IPS-18a (cell line): ENCODE results near the gene RASGRF1.
"Not testable (repeated sequence)": the region's sequence is repeated elsewhere in the genome, so short reads cannot be mapped to it uniquely, and the experiment has no call there.

Experiments used
- H3K27ac ChIP-seq: one replicate; pipeline ENCODE4 v1.5.1; 2013; ENCODE audit warnings: low read length
- H3K27me3 ChIP-seq: one replicate; pipeline ENCODE4 v1.6.1; 2013; ENCODE audit warnings: mild to moderate bottlenecking, low read length; ENCODE audit not compliant: control insufficient read depth, insufficient read depth
- H3K36me3 ChIP-seq: one replicate; pipeline ENCODE4 v1.6.1; 2013; ENCODE audit warnings: low read depth, low read length; ENCODE audit not compliant: control insufficient read depth
- H3K4me1 ChIP-seq: one replicate; pipeline ENCODE4 v1.6.1; 2013; ENCODE audit warnings: low read depth, low read length; ENCODE audit not compliant: control insufficient read depth
- H3K4me3 ChIP-seq: one replicate; pipeline ENCODE4 v1.5.1; 2013; ENCODE audit warnings: low read length
- H3K9ac ChIP-seq: one replicate; pipeline ENCODE4 v1.6.1; 2013; ENCODE audit warnings: mild to moderate bottlenecking, low read length, moderate library complexity
- H3K9me3 ChIP-seq: one replicate; pipeline ENCODE4 v1.6.1; 2013; ENCODE audit warnings: low read depth, low read length; ENCODE audit not compliant: control insufficient read depth

Gene RASGRF1

GRCh38 chr15:79002581-79002980 is 88.0 kb downstream of the RASGRF1 start:
- Histone ChIP-seq H3K9me3 (no peaks in the 10 kb centered on the region), H3K4me3 (no peak overlapping the region), H3K27ac (no peak overlapping the region), H3K9ac (no peak overlapping the region), H3K4me1 (peaks cover 10% of the 10 kb centered on the region), H3K36me3 (no peaks in the 10 kb centered on the region), H3K27me3 (no peaks in the 10 kb centered on the region)

- Histone ChIP-seq H3K36me3 (no peaks in the 10 kb centered on the region), H3K27ac (no peak overlapping the region), H3K4me3 (no peak overlapping the region), H3K4me1 (peaks cover 10% of the 10 kb centered on the region), H3K9ac (no peak overlapping the region), H3K9me3 (no peaks in the 10 kb centered on the region), H3K27me3 (no peaks in the 10 kb centered on the region)
Observed at GRCh38 chr15:78999636-79000035, 90.9 kb downstream of the RASGRF1 start.

GRCh38 chr15:78998526-78998925 is 92.1 kb downstream of the RASGRF1 start:
- Histone ChIP-seq H3K4me3 (no peak overlapping the region), H3K27ac (no peak overlapping the region), H3K4me1 (peaks cover 10% of the 10 kb centered on the region), H3K9me3 (no peaks in the 10 kb centered on the region), H3K36me3 (no peaks in the 10 kb centered on the region), H3K27me3 (no peaks in the 10 kb centered on the region), H3K9ac (no peak overlapping the region)

GRCh38 chr15:78997981-78998499 is 92.5 kb downstream of the RASGRF1 start:
- Histone ChIP-seq H3K4me3 (no peak overlapping the region), H3K27ac (no peak overlapping the region), H3K36me3 (no peaks in the 10 kb centered on the region), H3K9ac (no peak overlapping the region), H3K4me1 (peaks cover 10% of the 10 kb centered on the region), H3K27me3 (no peaks in the 10 kb centered on the region), H3K9me3 (no peaks in the 10 kb centered on the region)

- Histone ChIP-seq H3K36me3 (no peaks in the 10 kb centered on the region), H3K9ac (no peak overlapping the region), H3K4me1 (peaks cover 10% of the 10 kb centered on the region), H3K4me3 (no peak overlapping the region), H3K9me3 (no peaks in the 10 kb centered on the region), H3K27ac (no peak overlapping the region), H3K27me3 (no peaks in the 10 kb centered on the region)
Observed at GRCh38 chr15:78996894-78997275, 93.7 kb downstream of the RASGRF1 start.

GRCh38 chr15:78995921-78996893 is 94.4 kb downstream of the RASGRF1 start:
- H3K27me3 ChIP-seq = no peaks in the 10 kb centered on the region
- H3K9ac ChIP-seq = no peak overlapping the region
- H3K27ac ChIP-seq = no peak overlapping the region
- H3K4me1 ChIP-seq = peaks cover 10% of the 10 kb centered on the region
- H3K9me3 ChIP-seq = no peaks in the 10 kb centered on the region
- H3K36me3 ChIP-seq = no peaks in the 10 kb centered on the region
- H3K4me3 ChIP-seq = no peak overlapping the region

- H3K27me3 ChIP-seq, H3K9ac ChIP-seq, H3K4me3 ChIP-seq, H3K27ac ChIP-seq, H3K36me3 ChIP-seq, H3K9me3 ChIP-seq, H3K4me1 ChIP-seq: not testable (repeated sequence)
Observed at GRCh38 chr15:78995161-78995560, 95.4 kb downstream of the RASGRF1 start.

GRCh38 chr15:78993931-78994530 is 96.5 kb downstream of the RASGRF1 start:
- no peak overlapping the region for H3K4me3 ChIP-seq
- H3K4me1 ChIP-seq = peaks cover 6% of the 10 kb centered on the region
- no peak overlapping the region for H3K9ac ChIP-seq
- H3K27me3 ChIP-seq = no peaks in the 10 kb centered on the region
- H3K9me3 ChIP-seq = no peaks in the 10 kb centered on the region
- no peak overlapping the region for H3K27ac ChIP-seq
- H3K36me3 ChIP-seq = no peaks in the 10 kb centered on the region

- H3K4me1 ChIP-seq = peaks cover 6% of the 10 kb centered on the region
- H3K36me3 ChIP-seq = no peaks in the 10 kb centered on the region
- no peak overlapping the region for H3K9ac ChIP-seq
- no peaks in the 10 kb centered on the region for H3K9me3 ChIP-seq
- no peak overlapping the region for H3K27ac ChIP-seq
- no peak overlapping the region for H3K4me3 ChIP-seq
- no peaks in the 10 kb centered on the region for H3K27me3 ChIP-seq
Observed at GRCh38 chr15:78993257-78993930, 97.2 kb downstream of the RASGRF1 start.

GRCh38 chr15:78992416-78993256 is 97.9 kb downstream of the RASGRF1 start:
- no peak overlapping the region for H3K9ac ChIP-seq
- no peak overlapping the region for H3K27ac ChIP-seq
- no peaks in the 10 kb centered on the region for H3K27me3 ChIP-seq
- peaks cover 6% of the 10 kb centered on the region for H3K4me1 ChIP-seq
- H3K4me3 ChIP-seq = no peak overlapping the region
- H3K36me3 ChIP-seq = no peaks in the 10 kb centered on the region
- H3K9me3 ChIP-seq = no peaks in the 10 kb centered on the region

- Histone ChIP-seq H3K4me3 (no peak overlapping the region), H3K27ac (no peak overlapping the region), H3K4me1 (peaks cover 6% of the 10 kb centered on the region), H3K9me3 (no peaks in the 10 kb centered on the region), H3K9ac (no peak overlapping the region), H3K27me3 (no peaks in the 10 kb centered on the region), H3K36me3 (no peaks in the 10 kb centered on the region)
Observed at GRCh38 chr15:78991879-78992278, 98.7 kb downstream of the RASGRF1 start.
